ENCODE measurements around the gene MINK1. TPM values are rescaled to one million over a fixed set of nuclear protein-coding genes. Genes with fewer than 3 reads are reported as not detected.
A peak's percentile ranks its signal among the peaks of the same experiment; 100 is the strongest.

MINK1 gene
- total and polyA plus RNA-seq, 8 donors: 39.6 to 79.3 (median 46.3) TPM

- FAIRE-seq: no peak
- peaks cover 4 to 36% (median 15%) of the 10 kb centered on the region in 3 donors for H3K36me3 ChIP-seq
- H3K27ac ChIP-seq: no peak overlapping the region
- intact Hi-C loops (cut with DNase I): loop anchor here (10.0 kb wide), 3 partner anchors 97 to 177 kb away; partner anchors contain the start of genes ARRB2 (in 1 of the 3), CXCL16 (in 1 of the 3), MED11 (in 1 of the 3) and PSMB6 (in 1 of the 3)
- H3K4me1 ChIP-seq: no peaks in the 10 kb centered on the region
- no peaks in the 10 kb centered on the region for H3K9me3 ChIP-seq
- no peak for ATAC-seq
- TF ChIP-seq, protein P1, sequence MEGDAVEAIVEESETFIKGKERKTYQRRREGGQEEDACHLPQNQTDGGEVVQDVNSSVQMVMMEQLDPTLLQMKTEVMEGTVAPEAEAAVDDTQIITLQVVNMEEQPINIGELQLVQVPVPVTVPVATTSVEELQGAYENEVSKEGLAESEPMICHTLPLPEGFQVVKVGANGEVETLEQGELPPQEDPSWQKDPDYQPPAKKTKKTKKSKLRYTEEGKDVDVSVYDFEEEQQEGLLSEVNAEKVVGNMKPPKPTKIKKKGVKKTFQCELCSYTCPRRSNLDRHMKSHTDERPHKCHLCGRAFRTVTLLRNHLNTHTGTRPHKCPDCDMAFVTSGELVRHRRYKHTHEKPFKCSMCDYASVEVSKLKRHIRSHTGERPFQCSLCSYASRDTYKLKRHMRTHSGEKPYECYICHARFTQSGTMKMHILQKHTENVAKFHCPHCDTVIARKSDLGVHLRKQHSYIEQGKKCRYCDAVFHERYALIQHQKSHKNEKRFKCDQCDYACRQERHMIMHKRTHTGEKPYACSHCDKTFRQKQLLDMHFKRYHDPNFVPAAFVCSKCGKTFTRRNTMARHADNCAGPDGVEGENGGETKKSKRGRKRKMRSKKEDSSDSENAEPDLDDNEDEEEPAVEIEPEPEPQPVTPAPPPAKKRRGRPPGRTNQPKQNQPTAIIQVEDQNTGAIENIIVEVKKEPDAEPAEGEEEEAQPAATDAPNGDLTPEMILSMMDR (IDR thresholded peaks at IDR 0.05): no peak
- no peak overlapping the region for H3K4me3 ChIP-seq
- peak in 3 of 6 donors; percentile 14 to 81 (median 39) for DNase-seq
- WGBS, 2 donors: 91 to 92% methylated on average over 42 of the region's 42 CpGs
- H3K27me3 ChIP-seq: no peaks in the 10 kb centered on the region
Observed at GRCh38 chr17:4891411-4892410, 58.6 kb downstream of the MINK1 start.

GRCh38 chr17:4892499-4893221, 59.5 kb downstream of the MINK1 start:
- no peaks in the 10 kb centered on the region for H3K9me3 ChIP-seq
- no peaks in the 10 kb centered on the region for H3K27me3 ChIP-seq
- ATAC-seq: no peak
- DNase-seq: peak in 2 of 6 donors; percentile 33 to 66
- TF ChIP-seq, protein P1 (IDR thresholded peaks at IDR 0.05): no peak
- 87 to 94% methylated on average over 23 of the region's 23 CpGs for WGBS, 2 donors
- no peak overlapping the region for H3K27ac ChIP-seq
- H3K4me3 ChIP-seq: no peak overlapping the region
- intact Hi-C loops (cut with DNase I): loop anchor here (10.0 kb wide), 3 partner anchors 98 to 178 kb away; partner anchors contain the start of genes ARRB2 (in 1 of the 3), CXCL16 (in 1 of the 3), MED11 (in 1 of the 3) and PSMB6 (in 1 of the 3)
- no peak for FAIRE-seq
- peaks cover 4 to 36% (median 15%) of the 10 kb centered on the region in 3 donors for H3K36me3 ChIP-seq
- no peaks in the 10 kb centered on the region for H3K4me1 ChIP-seq

GRCh38 chr17:4893272-4893671, 60.1 kb downstream of the MINK1 start:
- intact Hi-C loops (cut with DNase I): loop anchor here (10.0 kb wide), 3 partner anchors 98 to 178 kb away; partner anchors contain the start of genes ARRB2 (in 1 of the 3), CXCL16 (in 1 of the 3), MED11 (in 1 of the 3) and PSMB6 (in 1 of the 3)
- FAIRE-seq (no peak), DNase-seq (peak in 2 of 6 donors; percentile 30 to 57), ATAC-seq (no peak)
- H3K9me3 ChIP-seq: no peaks in the 10 kb centered on the region
- H3K36me3 ChIP-seq: peaks cover 4 to 36% (median 15%) of the 10 kb centered on the region in 3 donors
- no peaks in the 10 kb centered on the region for H3K4me1 ChIP-seq
- TF ChIP-seq, protein P1 (IDR thresholded peaks at IDR 0.05): no peak
- H3K27me3 ChIP-seq: no peaks in the 10 kb centered on the region
- 90 to 92% methylated on average over 18 of the region's 18 CpGs for WGBS, 2 donors
- no peak overlapping the region for H3K27ac ChIP-seq
- no peak overlapping the region for H3K4me3 ChIP-seq

- peaks cover 4 to 36% (median 15%) of the 10 kb centered on the region in 3 donors for H3K36me3 ChIP-seq
- no peaks in the 10 kb centered on the region for H3K9me3 ChIP-seq
- 90 to 93% methylated on average over 31 of the region's 31 CpGs for WGBS, 2 donors
- FAIRE-seq: no peak
- no peak overlapping the region for H3K27ac ChIP-seq
- DNase-seq: peak in 3 of 6 donors; percentile 18 to 72 (median 39)
- no peaks in the 10 kb centered on the region for H3K27me3 ChIP-seq
- intact Hi-C loops (cut with DNase I): loop anchor here (10.0 kb wide), 3 partner anchors 99 to 179 kb away; partner anchors contain the start of genes ARRB2 (in 1 of the 3), CXCL16 (in 1 of the 3), MED11 (in 1 of the 3) and PSMB6 (in 1 of the 3)
- H3K4me3 ChIP-seq: no peak overlapping the region
- ATAC-seq: no peak
- H3K4me1 ChIP-seq: peaks cover 0 to 4% (median 0%) of the 10 kb centered on the region in 3 donors
- TF ChIP-seq, protein P1 (IDR thresholded peaks at IDR 0.05): no peak
Observed at GRCh38 chr17:4893721-4894560, 60.8 kb downstream of the MINK1 start.

All from pancreas (tissue), 10 donors.